ENCODE results near the gene AP1M2. TPM values are rescaled to one million over a fixed set of nuclear protein-coding genes. Genes with fewer than 3 reads are reported as not detected.

AP1M2 gene
- total RNA-seq = not detected in 2 replicates

DNA sequence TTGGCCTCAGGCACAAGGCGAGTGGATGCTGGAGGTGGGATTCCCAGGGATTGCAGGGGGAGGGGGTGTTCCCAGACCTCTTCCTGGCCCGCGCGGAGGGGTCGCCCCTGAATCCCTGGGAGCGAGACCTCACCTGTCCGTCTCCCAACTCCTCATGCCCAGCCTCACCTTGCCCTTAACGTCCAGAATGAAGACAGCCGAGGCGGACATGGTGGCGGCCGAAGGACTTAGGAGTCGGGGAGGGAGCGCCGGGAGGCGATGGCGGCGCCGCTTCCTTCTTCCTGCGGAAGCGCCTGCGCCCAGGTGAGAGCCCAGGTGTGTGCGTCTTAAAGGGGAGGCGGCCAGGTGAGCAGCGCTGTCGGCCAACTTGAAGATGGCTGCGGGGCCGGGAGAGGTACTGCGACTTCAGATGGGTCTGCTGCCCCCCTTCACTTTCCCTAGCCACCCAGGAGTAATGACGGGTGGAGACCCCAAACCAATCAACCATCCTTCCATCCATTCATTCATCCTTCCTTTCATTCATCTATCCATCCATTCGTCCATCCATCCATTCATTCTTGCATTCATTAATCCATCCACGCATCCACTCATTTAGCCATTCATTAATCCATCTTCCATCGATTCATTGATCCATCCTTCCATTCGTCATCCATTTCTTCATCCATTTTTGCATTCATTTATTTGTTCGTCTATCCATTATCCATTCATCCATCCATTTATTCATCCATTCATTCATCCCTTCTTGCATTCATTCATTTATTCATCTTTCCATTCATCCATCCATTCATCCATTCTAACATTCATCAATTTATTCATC, at the start of gene AP1M2:
Gene AP1M2 (minus strand): TSS at position 291 of the 817 bp plus-strand sequence. CDS start 81 bp downstream, at position 210.
- intact Hi-C loops (cut with micrococcal nuclease) = no loop called here

GRCh38 chr19:10636304-10636972, 49.3 kb upstream of the AP1M2 start:
- intact Hi-C loops (cut with micrococcal nuclease) = no loop called here

DNA sequence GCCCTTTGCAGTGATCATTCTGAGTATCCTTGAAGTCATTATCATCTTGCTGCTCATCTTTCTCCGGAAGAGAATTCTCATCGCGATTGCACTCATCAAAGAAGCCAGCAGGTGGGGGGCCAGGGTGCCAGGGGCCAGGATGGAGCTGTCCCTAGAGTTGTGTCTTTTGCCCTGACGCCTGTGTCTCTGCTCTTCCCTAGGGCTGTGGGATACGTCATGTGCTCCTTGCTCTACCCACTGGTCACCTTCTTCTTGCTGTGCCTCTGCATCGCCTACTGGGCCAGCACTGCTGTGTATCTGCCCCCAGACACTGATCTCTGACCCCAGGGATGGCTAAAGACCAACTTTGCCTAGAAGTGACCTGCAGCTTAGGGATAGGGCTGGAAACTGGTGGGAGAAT, 47.9 kb upstream of the AP1M2 start:
- intact Hi-C loops (cut with micrococcal nuclease) = no loop called here

- intact Hi-C loops (cut with micrococcal nuclease) = no loop called here
These were observed 47.3 kb upstream of the AP1M2 start for GRCh38 chr19:10634430-10634829.

DNA sequence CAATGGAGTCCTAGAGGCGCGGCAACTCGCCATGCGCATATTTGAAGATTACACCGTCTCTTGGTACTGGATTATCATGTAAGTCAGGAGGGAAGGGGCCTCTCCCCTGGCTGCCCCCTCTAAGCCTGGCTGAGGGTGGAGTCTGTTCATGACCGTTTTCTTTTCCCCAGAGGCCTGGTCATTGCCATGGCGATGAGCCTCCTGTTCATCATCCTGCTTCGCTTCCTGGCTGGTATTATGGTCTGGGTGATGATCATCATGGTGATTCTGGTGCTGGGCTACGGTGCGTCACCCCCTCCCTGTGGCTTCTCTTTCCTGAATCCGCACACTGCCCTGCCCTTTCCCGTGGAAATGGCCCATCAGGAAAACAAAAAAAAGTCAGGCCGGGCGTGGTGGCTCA, 44.8 kb upstream of the AP1M2 start:
- intact Hi-C loops (cut with micrococcal nuclease) = no loop called here

DNA sequence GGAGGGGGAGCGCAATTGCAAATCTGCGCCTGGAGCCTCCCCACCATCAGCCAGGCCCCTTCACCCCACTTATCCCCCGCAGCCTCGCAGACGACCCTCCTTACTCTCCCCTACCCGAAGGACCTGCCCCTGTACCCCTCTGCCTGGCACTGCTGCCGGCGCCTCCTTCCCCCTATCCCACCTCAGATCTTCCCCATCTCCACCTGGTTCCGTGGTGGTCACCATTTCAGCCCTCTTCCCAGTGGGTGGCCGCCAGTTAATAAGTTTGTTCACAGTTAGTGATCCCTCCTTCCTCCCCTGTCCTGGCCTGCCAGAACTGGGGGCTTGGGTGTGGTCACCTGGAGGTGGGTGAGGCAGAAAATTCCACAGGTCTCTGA, 38.6 kb upstream of the AP1M2 start:
- intact Hi-C loops (cut with micrococcal nuclease) = no loop called here

GRCh38 chr19:10625003-10625761, 38.1 kb upstream of the AP1M2 start, which contains the start of gene SLC44A2:
Gene SLC44A2, plus strand, starts transcription at chr19:10625553. Its CDS starts 81 bp downstream, at chr19:10625634.
- intact Hi-C loops (cut with micrococcal nuclease) = no loop called here

GRCh38 chr19:10624585-10624984, 37.5 kb upstream of the AP1M2 start:
- intact Hi-C loops (cut with micrococcal nuclease) = no loop called here

DNA sequence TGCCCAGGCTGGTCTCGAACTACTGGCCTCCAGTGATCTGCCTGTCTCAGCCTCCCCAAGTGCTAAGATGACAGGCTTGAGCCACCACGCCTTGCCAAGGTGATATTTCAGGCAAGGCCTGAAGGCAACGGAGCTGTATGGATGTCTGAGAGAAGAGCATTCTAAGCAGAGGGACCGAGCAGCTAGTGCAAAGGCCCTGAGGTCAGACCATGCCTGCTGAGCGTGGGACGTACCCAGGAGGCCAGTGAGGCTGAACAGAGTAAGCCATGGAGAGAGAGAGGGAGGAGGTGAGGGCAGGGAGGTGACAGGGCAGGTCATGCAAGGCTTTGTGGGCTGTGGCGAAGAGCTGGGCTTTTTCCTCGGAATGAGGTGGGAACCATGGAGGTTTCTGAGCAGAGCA, 34.9 kb upstream of the AP1M2 start:
- intact Hi-C loops (cut with micrococcal nuclease) = no loop called here

- intact Hi-C loops (cut with micrococcal nuclease) = no loop called here
These were observed 33.7 kb upstream of the AP1M2 start for GRCh38 chr19:10620786-10621185.

DNA sequence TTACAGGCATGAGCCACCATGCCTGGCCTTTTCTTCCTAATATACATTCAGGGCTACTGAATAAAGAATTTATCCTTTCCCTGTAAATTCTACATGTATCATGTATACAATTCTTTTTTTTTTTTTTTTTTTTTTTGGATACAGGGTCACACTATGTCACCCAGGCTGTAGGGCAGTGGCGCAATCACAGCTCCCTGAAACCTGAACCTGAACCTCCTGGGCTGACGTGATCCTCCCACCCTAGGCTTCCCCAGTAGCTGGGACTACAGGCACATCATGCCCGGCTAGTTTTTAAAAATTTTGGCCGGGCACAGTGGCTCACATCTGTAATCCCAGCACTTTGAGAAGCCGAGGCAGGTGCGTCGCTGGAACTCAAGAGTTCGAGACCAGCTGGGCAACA, 31.7 kb upstream of the AP1M2 start:
- intact Hi-C loops (cut with micrococcal nuclease) = no loop called here

DNA sequence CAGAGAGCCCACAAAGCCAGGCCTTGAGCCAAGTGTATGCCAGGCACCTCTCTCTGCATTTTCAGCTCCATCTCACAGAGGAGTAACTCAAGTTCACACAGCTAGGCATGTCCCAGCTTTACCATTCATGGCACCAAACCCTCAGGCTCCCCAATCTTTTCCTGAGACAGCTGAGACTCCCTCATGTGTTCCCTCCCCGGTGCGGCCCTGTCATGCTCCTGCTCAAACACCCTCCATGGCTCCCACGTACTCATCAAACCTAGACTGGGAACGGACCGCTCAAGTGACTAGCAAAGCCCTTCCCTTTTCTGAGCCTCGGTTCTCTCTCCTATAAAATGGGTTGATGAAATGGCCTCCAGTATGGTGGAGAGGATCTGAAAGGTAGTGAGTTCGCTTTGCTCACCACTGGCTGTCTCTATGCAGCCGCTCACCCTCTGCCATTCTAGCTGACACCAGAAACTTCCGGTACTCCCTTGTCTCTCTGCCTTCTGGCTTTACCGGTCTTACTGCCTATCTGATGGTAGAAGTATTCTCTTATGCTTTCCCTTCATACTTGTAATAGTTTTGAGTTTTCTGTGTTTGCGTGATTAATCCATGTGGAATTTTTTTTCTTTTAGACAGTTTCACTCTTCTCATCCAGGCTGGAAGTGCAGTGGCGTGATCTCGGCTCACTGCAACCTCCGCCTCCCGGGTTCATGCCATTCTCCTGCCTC, 30.5 kb upstream of the AP1M2 start:
- intact Hi-C loops (cut with micrococcal nuclease) = no loop called here

DNA sequence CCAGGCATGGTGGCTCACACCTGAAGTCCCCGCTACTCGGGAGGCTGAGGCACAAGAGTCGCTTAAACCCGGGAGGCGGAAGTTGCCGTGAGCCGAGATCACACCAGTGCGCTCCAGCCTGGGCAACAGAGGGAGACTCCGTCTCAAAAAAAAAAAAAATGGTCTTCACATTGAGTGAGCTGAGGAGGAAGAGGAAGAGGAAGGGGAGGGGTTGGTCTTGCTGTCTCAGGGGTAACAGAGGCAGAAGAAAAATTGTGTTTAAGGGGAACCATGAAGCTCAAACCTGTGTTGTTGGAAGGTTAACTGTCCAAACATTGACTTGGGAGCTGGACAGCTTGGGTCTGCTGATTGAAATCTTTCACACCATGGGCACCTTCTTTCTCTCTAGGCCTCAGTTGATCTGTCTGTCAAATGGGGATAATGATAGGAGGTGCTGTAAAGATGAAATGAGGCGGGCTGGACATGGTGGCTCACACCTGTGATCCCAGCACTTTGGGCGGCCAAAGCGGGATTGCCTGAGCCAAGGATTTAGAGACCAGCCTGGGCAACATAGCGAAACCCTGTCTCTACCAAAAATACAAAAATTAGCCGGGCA, 28.4 kb upstream of the AP1M2 start:
- intact Hi-C loops (cut with micrococcal nuclease) = no loop called here

- intact Hi-C loops (cut with micrococcal nuclease) = no loop called here
These were observed 25.5 kb upstream of the AP1M2 start for GRCh38 chr19:10612499-10613119.

DNA sequence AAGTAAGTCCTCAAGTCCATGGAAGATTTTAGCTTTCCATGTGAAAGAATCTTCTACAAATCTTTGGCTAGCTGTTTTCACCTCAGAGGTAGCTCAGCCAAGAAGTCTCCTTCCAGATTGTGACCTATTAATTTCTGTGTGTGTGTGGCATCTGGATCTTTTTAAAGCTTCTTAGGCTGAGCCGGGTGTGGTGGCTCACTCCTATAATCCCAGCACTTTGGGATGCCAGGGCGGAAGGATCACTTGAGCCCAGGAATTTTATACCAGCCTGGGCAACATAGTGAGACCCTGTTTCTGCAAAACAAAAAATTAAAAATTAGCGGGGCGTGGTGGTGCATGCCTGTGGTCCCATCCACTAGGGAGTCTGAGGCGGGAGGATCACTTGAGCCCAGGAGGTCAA, 24.8 kb upstream of the AP1M2 start:
- intact Hi-C loops (cut with micrococcal nuclease) = no loop called here

- intact Hi-C loops (cut with micrococcal nuclease) = no loop called here
These were observed 17.4 kb upstream of the AP1M2 start for GRCh38 chr19:10604460-10604980.

- intact Hi-C loops (cut with micrococcal nuclease) = no loop called here
These were observed 16.9 kb upstream of the AP1M2 start for GRCh38 chr19:10603873-10604459.

DNA sequence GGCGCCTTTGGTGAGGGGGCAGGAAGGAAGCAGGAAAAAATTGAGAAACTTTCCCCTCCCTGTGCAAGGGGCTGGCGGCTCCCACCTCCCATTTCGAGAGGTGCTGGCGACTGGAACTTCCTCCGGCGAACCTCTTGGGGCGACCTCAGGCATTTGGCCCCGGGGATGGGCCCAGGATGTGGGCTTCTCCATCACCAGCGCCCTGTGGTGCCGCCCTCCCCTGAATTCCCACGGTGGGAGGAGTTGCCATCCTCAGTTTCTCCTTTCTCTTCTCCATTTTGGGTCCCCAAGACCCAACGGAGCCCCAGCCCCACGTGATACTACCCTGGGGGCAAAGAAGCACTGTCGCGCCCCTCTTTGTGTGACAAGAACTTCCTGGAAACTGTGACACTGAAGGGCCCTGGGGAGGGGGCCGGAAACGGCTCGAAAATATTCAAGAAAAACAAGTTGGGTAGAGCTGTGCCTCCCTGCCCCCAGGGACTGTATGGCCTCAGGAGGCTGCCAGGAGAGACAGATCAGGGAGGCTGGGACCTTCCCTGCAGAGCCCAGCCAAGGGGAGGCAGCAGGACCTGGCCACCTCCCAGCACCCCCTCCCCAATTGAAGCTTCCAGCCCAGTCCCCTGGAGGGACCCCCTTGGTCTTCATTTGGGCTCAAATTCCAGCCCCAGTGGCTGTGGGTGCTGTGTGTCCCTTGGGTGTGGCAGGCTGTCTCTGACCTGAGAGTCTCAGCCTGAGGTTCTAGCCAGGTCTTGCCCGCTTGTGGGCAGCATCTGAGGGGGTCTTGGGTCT, 16.2 kb upstream of the AP1M2 start:
- intact Hi-C loops (cut with micrococcal nuclease) = no loop called here
